ENCODE data around the gene MEOX1.

- TF ChIP-seq POLR2AphosphoS5 (IDR thresholded peaks at IDR 0.05) (no peak), CTCF (IDR thresholded peaks at IDR 0.05) (no peak), EP300 (IDR thresholded peaks at IDR 0.05) (no peak), POLR2A (IDR thresholded peaks at IDR 0.05) (no peak)
Observed at GRCh38 chr17:43658900-43659299, 2.8 kb downstream of the MEOX1 start.

Data from suprapubic skin (tissue), 4 donors.